HG03565 (cell line): ENCODE results near the gene LPCAT4.
"Not testable (repeated sequence)": the region's sequence is repeated elsewhere in the genome, so short reads cannot be mapped to it uniquely, and the experiment has no call there.

Experiments
- ATAC-seq: cut with Tn5 transposase; IDR thresholded peaks from one replicate; pipeline ENCODE4 v1.9.1; 2021; ENCODE audit warnings: mild to moderate bottlenecking, moderate library complexity; ENCODE audit not compliant: unreplicated experiment

The LPCAT4 gene

DNA sequence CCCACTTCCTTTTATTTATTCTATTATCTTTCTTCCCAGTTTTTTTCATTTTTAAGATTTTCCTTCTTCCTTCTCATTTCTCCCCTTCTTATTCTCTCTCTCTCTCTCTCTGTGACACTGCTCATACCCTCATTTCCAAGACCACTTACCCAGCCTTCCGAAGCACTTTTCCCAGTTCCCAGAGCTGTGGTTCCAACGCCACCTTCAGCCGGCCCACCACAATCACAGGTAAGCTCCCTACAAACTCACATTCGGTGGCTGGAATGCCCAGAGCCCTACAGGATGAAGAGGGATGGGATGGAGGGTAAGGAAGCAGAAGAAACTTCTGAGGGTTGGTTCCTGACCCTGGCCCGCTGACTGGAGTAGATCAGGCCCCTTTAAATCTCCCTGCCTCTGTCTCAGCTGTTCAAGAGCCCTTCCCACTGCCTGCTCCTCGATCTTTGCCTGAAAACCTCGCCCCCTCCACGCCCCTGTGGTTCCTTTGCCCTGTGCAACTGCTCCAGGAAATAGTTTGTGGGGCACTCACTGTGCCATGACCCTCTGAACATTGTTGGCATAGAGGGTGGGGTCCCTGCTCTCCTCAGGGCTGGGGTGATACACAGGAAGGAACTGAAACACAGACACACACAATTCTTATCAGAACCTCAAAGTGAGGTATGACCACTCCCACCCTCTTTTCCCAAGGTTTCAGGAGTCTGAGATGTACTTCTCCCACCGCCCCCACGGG is 4.8 kb downstream of the LPCAT4 start:
- no peak for ATAC-seq

GRCh38 chr15:34361278-34361677 is 5.7 kb downstream of the LPCAT4 start:
- no peak for ATAC-seq

GRCh38 chr15:34360298-34360697 is 6.7 kb downstream of the LPCAT4 start:
- ATAC-seq, result no peak

GRCh38 chr15:34359416-34359815 is 7.6 kb downstream of the LPCAT4 start:
- no peak for ATAC-seq

GRCh38 chr15:34358948-34359347 is 8.0 kb downstream of the LPCAT4 start:
- no peak for ATAC-seq

- ATAC-seq, result no peak
Measured at GRCh38 chr15:34358367-34358766, 8.6 kb downstream of the LPCAT4 start.

- ATAC-seq, result no peak
Measured at GRCh38 chr15:34357653-34358052, 9.3 kb downstream of the LPCAT4 start.

DNA sequence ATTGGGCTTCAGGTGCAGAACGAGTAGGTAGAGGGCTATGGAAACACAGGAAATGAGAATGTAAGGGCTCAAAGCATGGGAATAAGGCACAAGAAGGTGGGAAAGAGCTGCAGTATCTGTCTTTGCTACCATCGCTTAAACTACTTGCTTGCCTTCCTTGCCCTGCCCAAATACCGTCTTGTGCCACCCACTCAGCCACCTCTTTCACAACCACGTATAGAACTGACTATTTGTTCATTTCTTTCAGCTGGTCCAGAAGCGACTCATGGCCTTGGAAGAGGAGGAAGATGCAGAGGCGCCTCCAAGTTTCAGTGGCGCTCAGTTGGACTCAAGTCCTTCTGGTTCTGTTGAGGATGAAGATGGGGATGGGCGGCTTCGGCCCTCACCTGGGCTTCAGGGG is 11.8 kb downstream of the LPCAT4 start:
- ATAC-seq, result no peak

GRCh38 chr15:34354286-34354685 is 12.7 kb downstream of the LPCAT4 start:
- no peak for ATAC-seq

DNA sequence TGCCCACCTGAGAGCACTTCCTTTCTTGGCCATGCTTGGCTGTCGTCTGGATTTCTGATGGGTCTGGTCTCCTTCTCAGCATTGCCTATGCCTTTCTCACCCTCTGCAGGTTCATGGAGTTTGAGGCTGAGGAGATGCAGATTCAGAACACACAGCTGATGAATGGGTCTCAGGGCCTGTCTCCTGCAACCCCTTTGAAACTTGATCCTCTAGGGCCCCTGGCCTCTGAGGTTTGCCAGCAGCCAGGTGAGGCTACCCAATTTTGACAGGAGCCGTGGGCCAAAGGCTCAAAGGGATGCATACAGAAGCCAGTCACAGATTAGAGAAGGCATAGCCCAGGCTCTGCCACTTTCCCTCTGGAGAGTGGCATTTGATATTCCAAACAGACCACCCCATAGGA is 13.4 kb downstream of the LPCAT4 start:
- ATAC-seq, result no peak

DNA sequence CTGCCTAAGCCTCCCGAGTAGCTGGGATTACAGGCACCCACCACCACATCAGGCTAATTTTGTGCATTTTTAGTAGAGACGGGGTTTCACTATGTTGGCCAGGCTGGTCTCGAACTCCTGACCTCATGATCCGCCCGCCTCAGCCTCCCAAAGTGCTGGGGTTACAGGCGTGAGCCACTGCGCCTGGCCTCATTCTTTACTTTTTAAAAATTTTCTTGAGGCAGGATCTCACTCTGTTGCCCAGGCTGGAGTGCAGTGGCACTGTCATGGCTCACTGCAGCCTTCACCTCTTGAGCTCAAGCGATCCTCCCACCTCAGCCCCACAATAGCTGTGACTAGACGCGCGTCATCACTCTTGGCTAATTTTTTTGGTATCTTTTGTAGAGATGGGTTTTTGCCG is 14.0 kb downstream of the LPCAT4 start:
- ATAC-seq, result not testable (repeated sequence)

- ATAC-seq, result no peak
Measured at GRCh38 chr15:34349769-34350168, 17.2 kb downstream of the LPCAT4 start.

DNA sequence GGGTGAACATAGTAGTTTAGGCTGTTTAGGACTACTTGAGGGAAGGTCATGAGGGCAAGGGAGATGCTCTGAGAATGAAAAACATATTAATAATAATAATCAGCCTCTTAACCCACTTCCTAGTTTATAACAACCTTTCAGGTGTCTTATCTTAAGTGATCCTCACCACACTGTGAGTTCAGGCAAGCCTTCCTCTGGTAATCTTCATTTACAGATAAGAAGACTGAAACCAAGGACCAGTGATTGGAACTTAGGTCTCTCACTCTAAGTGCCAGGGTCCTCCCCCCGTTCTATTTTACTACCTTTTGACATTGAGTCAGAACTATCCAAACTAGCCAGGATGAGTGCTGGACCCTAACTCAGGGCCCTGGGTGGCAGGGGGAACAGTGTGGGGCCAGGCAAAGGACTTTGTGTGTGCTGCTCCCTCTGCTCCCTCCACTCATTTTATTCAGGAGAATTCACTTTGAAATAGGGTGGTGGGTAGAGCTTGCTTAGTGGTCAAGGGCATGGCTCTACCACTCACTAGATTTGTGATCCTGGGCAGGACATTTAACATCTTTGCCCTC is 18.2 kb downstream of the LPCAT4 start:
- no peak for ATAC-seq

- ATAC-seq, result no peak
Measured at GRCh38 chr15:34347951-34348638, 18.9 kb downstream of the LPCAT4 start.

GRCh38 chr15:34342737-34343575 is 24.0 kb downstream of the LPCAT4 start, which contains the start of the genes NOP10 and NUTM1:
NOP10 (minus strand) TSS chr15:34343136; CDS start chr15:34343073, 63 bp downstream.
NUTM1 (plus strand) TSS chr15:34343315; CDS start chr15:34343697, 382 bp downstream.
- ATAC-seq, result peak; percentile 84

GRCh38 chr15:34342213-34342736 is 24.7 kb downstream of the LPCAT4 start:
- ATAC-seq, result not testable (repeated sequence)

GRCh38 chr15:34341381-34342212 is 25.4 kb downstream of the LPCAT4 start:
- ATAC-seq, result no peak

GRCh38 chr15:34339946-34340345 is 27.1 kb downstream of the LPCAT4 start:
- ATAC-seq, result no peak

GRCh38 chr15:34338347-34338746 is 28.6 kb downstream of the LPCAT4 start:
- no peak for ATAC-seq
